Measurements from ENCODE around the gene ADAM23.

Gene ADAM23

DNA sequence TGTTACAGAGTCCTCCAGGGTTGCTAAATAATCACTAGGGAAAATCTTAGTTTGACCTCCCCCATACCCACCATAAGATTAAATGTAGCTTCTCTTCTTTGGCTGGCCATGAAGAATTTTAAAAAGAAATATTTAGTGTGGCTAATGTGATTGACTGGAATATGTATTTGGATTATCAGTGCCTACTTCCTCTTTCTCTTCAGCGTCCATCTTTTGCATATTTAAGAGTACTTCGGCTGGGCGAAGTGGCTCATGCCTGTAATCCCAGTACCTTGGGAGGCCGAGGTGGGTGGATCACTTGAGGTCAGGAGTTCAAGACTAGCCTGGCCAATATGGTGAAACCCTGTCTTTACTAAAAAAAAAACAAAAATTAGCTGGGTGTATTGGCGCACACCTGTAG, 28.8 kb downstream of the ADAM23 start:
- Histone ChIP-seq H3K36me3 (ENCODE audit: control insufficient read depth, low read length) (no peaks in the 10 kb centered on the region), H3K27me3 (ENCODE audit: control insufficient read depth, low read length) (no peaks in the 10 kb centered on the region), H3K4me3 (ENCODE audit: low read length) (no peak overlapping the region), H3K9me2 (replicated peaks; ENCODE audit: control insufficient read depth, low read length) (no peaks in the 10 kb centered on the region), H3K79me2 (ENCODE audit: control insufficient read depth, low read length) (no peaks in the 10 kb centered on the region), H3K4me2 (ENCODE audit: low read length) (no peak overlapping the region), H3K4me1 (ENCODE audit: control insufficient read depth, low read length) (no peaks in the 10 kb centered on the region), H3K27ac (ENCODE audit: low read depth, low read length) (no peak overlapping the region), H4K20me1 (ENCODE audit: control insufficient read depth, insufficient read depth, low read depth, low read length) (no peaks in the 10 kb centered on the region), H3K9me3 (ENCODE audit: control insufficient read depth, insufficient read depth, low read length) (no peaks in the 10 kb centered on the region), H3F3A (ENCODE audit: control insufficient read depth, insufficient read depth) (no peaks in the 10 kb centered on the region)
- TF ChIP-seq, protein P1, sequence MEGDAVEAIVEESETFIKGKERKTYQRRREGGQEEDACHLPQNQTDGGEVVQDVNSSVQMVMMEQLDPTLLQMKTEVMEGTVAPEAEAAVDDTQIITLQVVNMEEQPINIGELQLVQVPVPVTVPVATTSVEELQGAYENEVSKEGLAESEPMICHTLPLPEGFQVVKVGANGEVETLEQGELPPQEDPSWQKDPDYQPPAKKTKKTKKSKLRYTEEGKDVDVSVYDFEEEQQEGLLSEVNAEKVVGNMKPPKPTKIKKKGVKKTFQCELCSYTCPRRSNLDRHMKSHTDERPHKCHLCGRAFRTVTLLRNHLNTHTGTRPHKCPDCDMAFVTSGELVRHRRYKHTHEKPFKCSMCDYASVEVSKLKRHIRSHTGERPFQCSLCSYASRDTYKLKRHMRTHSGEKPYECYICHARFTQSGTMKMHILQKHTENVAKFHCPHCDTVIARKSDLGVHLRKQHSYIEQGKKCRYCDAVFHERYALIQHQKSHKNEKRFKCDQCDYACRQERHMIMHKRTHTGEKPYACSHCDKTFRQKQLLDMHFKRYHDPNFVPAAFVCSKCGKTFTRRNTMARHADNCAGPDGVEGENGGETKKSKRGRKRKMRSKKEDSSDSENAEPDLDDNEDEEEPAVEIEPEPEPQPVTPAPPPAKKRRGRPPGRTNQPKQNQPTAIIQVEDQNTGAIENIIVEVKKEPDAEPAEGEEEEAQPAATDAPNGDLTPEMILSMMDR (IDR thresholded peaks at IDR 0.05; ENCODE audit: low read depth, low read length, poor library complexity, severe bottlenecking) = no peak
- TF ChIP-seq EZH2phosphoT487 (IDR thresholded peaks at IDR 0.05; ENCODE audit: borderline replicate concordance, low read length) = no peak

DNA sequence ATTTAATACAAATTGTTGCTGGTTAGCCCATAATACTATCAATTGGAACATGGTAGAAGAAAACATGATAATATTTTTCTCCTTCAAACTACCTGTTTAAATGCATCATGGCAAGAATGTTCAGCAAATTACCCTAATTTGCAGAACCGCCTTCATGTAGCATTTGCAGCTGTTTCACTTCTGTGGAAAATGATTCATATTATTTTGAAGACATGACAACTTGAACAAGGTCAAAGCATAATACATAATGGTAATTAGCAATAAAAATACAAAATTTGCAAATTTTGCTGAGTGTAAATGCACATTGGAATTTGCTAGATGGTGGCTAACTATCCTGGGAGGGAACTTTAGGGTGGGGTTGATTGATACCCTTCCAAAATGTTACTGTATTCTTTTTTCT, 30.8 kb downstream of the ADAM23 start:
- no peak overlapping the region for H3K4me3 ChIP-seq (ENCODE audit: low read length)
- H4K20me1 ChIP-seq (ENCODE audit: control insufficient read depth, insufficient read depth, low read depth, low read length) = no peaks in the 10 kb centered on the region
- H3K4me1 ChIP-seq (ENCODE audit: control insufficient read depth, low read length) = no peaks in the 10 kb centered on the region
- H3K79me2 ChIP-seq (ENCODE audit: control insufficient read depth, low read length) = no peaks in the 10 kb centered on the region
- no peaks in the 10 kb centered on the region for H3K9me3 ChIP-seq (ENCODE audit: control insufficient read depth, insufficient read depth, low read length)
- H3K27ac ChIP-seq (ENCODE audit: low read depth, low read length) = no peak overlapping the region
- no peak overlapping the region for H3K4me2 ChIP-seq (ENCODE audit: low read length)
- H3K27me3 ChIP-seq (ENCODE audit: control insufficient read depth, low read length) = no peaks in the 10 kb centered on the region
- H3K9me2 ChIP-seq (replicated peaks; ENCODE audit: control insufficient read depth, low read length) = no peaks in the 10 kb centered on the region
- H3F3A ChIP-seq (ENCODE audit: control insufficient read depth, insufficient read depth) = no peaks in the 10 kb centered on the region
- no peaks in the 10 kb centered on the region for H3K36me3 ChIP-seq (ENCODE audit: control insufficient read depth, low read length)
- TF ChIP-seq EZH2phosphoT487 (IDR thresholded peaks at IDR 0.05; ENCODE audit: borderline replicate concordance, low read length) = no peak

DNA sequence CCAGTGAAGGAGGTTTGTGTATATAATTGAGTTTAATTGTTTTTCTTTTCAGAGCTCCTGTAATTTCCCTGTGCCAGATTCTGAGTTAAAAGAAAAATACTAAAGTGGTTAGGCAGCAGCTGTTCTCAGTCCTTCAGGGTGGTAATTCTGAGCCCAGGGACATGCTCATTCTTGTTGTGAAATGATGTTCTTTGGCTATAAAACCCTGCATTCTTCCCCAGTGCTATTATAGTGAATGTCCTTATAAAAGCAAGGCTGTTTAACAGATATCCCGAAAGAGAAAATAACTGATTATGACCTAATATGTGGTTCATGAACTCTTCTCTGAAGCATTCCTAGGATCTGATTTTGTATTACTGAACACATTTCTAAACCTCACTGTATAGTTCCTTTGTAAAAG, 34.0 kb downstream of the ADAM23 start:
- H3K9me3 ChIP-seq (ENCODE audit: control insufficient read depth, insufficient read depth, low read length) = no peaks in the 10 kb centered on the region
- no peaks in the 10 kb centered on the region for H3K36me3 ChIP-seq (ENCODE audit: control insufficient read depth, low read length)
- no peak overlapping the region for H3K27ac ChIP-seq (ENCODE audit: low read depth, low read length)
- H3K4me2 ChIP-seq (ENCODE audit: low read length) = no peak overlapping the region
- no peaks in the 10 kb centered on the region for H3F3A ChIP-seq (ENCODE audit: control insufficient read depth, insufficient read depth)
- H3K79me2 ChIP-seq (ENCODE audit: control insufficient read depth, low read length) = no peaks in the 10 kb centered on the region
- H3K27me3 ChIP-seq (ENCODE audit: control insufficient read depth, low read length) = no peaks in the 10 kb centered on the region
- no peaks in the 10 kb centered on the region for H4K20me1 ChIP-seq (ENCODE audit: control insufficient read depth, insufficient read depth, low read depth, low read length)
- TF ChIP-seq, protein P1 (IDR thresholded peaks at IDR 0.05; ENCODE audit: low read depth, low read length, poor library complexity, severe bottlenecking) = no peak
- TF ChIP-seq EZH2phosphoT487 (IDR thresholded peaks at IDR 0.05; ENCODE audit: borderline replicate concordance, low read length) = no peak
- H3K9me2 ChIP-seq (replicated peaks; ENCODE audit: control insufficient read depth, low read length) = no peaks in the 10 kb centered on the region
- H3K4me1 ChIP-seq (ENCODE audit: control insufficient read depth, low read length) = no peaks in the 10 kb centered on the region
- no peak overlapping the region for H3K4me3 ChIP-seq (ENCODE audit: low read length)

- no peaks in the 10 kb centered on the region for H3K27me3 ChIP-seq (ENCODE audit: control insufficient read depth, low read length)
- no peak overlapping the region for H3K27ac ChIP-seq (ENCODE audit: low read depth, low read length)
- TF ChIP-seq, protein P1 (IDR thresholded peaks at IDR 0.05; ENCODE audit: low read depth, low read length, poor library complexity, severe bottlenecking) = no peak
- TF ChIP-seq EZH2phosphoT487 (IDR thresholded peaks at IDR 0.05; ENCODE audit: borderline replicate concordance, low read length) = no peak
- no peaks in the 10 kb centered on the region for H3K9me3 ChIP-seq (ENCODE audit: control insufficient read depth, insufficient read depth, low read length)
- no peaks in the 10 kb centered on the region for H3K9me2 ChIP-seq (replicated peaks; ENCODE audit: control insufficient read depth, low read length)
- no peak overlapping the region for H3K4me3 ChIP-seq (ENCODE audit: low read length)
- no peak overlapping the region for H3K4me2 ChIP-seq (ENCODE audit: low read length)
- H3K79me2 ChIP-seq (ENCODE audit: control insufficient read depth, low read length) = no peaks in the 10 kb centered on the region
- H3K4me1 ChIP-seq (ENCODE audit: control insufficient read depth, low read length) = no peaks in the 10 kb centered on the region
- no peaks in the 10 kb centered on the region for H3K36me3 ChIP-seq (ENCODE audit: control insufficient read depth, low read length)
- H4K20me1 ChIP-seq (ENCODE audit: control insufficient read depth, insufficient read depth, low read depth, low read length) = no peaks in the 10 kb centered on the region
- H3F3A ChIP-seq (ENCODE audit: control insufficient read depth, insufficient read depth) = no peaks in the 10 kb centered on the region
These were observed 35.0 kb downstream of the ADAM23 start for GRCh38 chr2:206478340-206478739.
